ENCODE measurements around the gene HMCN1.

The HMCN1 gene

DNA sequence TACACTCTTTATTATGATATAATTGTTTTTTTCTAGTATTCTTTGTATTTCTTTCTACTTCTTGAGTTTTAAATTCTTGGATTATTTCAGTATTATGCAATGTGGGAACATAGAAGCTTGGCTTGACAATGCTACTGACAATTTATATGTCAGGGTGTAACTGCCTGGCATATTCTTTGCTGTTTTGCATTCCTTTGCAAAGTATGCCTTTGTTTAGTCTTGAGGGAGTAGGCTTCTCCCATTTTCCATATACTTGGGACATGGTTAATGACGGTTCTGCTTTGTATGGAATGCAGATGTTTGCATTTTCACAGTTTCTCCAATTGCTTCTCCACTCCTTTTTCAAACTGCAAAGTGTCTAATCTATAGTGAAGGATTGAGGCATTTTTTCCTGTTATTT is 109.8 kb downstream of the HMCN1 start:
- TF ChIP-seq, protein P1, sequence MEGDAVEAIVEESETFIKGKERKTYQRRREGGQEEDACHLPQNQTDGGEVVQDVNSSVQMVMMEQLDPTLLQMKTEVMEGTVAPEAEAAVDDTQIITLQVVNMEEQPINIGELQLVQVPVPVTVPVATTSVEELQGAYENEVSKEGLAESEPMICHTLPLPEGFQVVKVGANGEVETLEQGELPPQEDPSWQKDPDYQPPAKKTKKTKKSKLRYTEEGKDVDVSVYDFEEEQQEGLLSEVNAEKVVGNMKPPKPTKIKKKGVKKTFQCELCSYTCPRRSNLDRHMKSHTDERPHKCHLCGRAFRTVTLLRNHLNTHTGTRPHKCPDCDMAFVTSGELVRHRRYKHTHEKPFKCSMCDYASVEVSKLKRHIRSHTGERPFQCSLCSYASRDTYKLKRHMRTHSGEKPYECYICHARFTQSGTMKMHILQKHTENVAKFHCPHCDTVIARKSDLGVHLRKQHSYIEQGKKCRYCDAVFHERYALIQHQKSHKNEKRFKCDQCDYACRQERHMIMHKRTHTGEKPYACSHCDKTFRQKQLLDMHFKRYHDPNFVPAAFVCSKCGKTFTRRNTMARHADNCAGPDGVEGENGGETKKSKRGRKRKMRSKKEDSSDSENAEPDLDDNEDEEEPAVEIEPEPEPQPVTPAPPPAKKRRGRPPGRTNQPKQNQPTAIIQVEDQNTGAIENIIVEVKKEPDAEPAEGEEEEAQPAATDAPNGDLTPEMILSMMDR (conservative IDR thresholded peaks at IDR 0.05; ENCODE audit: low read length): no peak
- DNase-seq (ENCODE audit: low read depth): peak; percentile 84
- H3K4me3 ChIP-seq (ENCODE audit: low read length): no peak overlapping the region

- TF ChIP-seq, protein P1 (conservative IDR thresholded peaks at IDR 0.05; ENCODE audit: low read length): no peak
- peak; percentile 88 for DNase-seq (ENCODE audit: low read depth)
- H3K4me3 ChIP-seq (ENCODE audit: low read length): no peak overlapping the region
Observed at GRCh38 chr1:185846672-185847444, 112.7 kb downstream of the HMCN1 start.

- TF ChIP-seq, protein P1 (conservative IDR thresholded peaks at IDR 0.05; ENCODE audit: low read length): no peak
- DNase-seq (ENCODE audit: low read depth): no peak
- H3K4me3 ChIP-seq (ENCODE audit: low read length): no peak overlapping the region
Observed at GRCh38 chr1:185849014-185849413, 114.8 kb downstream of the HMCN1 start.

DNA sequence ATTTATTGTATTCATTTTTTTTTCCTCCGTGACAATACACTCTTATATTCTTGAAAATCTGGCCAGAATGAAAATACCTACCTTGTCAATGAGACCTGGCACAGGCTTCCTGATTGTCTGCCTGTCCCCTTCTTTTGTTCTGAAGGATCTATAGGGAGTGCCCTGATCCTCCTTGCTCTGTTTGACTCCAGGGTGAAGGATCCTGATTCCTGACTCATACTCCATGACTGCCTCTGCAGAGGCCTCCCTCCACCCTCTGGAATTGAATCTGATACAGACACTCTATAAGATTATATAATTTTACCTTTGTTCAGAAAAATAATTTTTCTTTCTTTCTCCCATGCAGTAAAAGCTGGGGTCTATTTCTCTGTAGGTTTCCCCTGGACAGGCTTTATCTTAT is 116.2 kb downstream of the HMCN1 start:
- TF ChIP-seq, protein P1 (conservative IDR thresholded peaks at IDR 0.05; ENCODE audit: low read length): no peak
- no peak for DNase-seq (ENCODE audit: low read depth)
- H3K4me3 ChIP-seq (ENCODE audit: low read length): no peak overlapping the region

DNA sequence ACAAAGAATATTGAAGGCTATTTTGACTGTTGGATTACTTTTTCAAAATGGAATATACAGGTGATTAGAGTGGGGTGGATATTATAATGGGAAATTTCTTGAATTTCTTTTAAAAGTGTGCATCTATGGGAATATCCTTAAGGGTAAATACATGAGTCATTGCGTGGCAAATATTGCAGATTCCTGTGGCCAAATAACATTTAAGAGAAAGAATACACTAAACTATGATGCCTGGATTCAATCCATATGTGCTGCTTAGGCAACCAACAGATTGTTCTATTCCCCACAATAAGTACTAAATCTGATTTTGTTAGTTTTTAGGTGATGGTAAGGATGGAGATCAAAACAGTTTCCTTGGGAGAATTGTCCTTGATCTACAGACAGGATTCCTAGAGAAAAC is 119.5 kb downstream of the HMCN1 start:
- TF ChIP-seq, protein P1 (conservative IDR thresholded peaks at IDR 0.05; ENCODE audit: low read length): no peak
- peak; percentile 93 for DNase-seq (ENCODE audit: low read depth)
- H3K4me3 ChIP-seq (ENCODE audit: low read length): no peak overlapping the region

DNA sequence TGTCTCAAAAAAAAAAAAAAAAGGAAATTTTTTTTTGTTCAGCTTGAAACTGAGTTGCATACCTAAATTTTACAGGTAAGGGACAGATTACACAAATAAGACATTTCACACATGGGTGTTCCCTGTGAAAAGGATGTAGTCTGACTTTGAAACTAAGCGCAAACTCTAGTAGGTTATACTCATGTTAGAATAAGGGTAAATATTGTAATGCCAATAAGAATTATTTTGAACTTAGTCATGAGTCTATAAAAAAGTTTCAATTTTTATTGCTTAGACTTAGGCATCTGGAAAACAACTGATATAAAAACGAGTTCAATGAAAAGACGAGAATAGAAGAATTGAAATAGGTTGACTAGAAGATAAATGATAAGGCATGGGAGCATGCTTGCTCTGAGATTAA is 122.3 kb downstream of the HMCN1 start:
- no peak for DNase-seq (ENCODE audit: low read depth)
- TF ChIP-seq, protein P1 (conservative IDR thresholded peaks at IDR 0.05; ENCODE audit: low read length): no peak
- H3K4me3 ChIP-seq (ENCODE audit: low read length): no peak overlapping the region

GRCh38 chr1:185857442-185857841 is 123.3 kb downstream of the HMCN1 start:
- no peak for DNase-seq (ENCODE audit: low read depth)
- H3K4me3 ChIP-seq (ENCODE audit: low read length): no peak overlapping the region
- TF ChIP-seq, protein P1 (conservative IDR thresholded peaks at IDR 0.05; ENCODE audit: low read length): no peak
